ENCODE results near the gene SIM2. TPM values are rescaled to one million over a fixed set of nuclear protein-coding genes. Genes with fewer than 3 reads are reported as not detected.

SIM2 gene
- polyA plus RNA-seq, 1 donor from 2014 or later, result not detected

DNA sequence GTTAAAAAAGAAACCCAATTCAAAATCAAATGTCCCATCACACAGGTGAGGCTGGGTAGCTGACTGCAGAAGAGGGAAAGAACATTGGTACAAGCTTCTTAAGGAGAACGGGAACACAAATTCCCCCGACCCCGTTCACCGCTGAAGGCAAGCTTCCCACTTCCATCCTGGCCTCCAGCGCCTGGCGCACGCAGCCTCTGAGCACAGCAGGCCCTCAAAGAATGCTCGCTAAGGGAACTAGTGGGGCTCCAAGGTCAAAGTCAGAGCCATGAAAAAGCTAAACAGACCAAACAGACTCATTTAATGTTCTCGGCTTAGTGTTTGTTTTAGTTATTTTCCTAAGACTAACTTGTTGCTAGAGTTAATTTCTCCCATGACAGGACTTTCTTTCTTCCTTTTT lies 63.7 kb downstream of the SIM2 start:
- no peak overlapping the region for H3K4me2 ChIP-seq (ENCODE audit: low read length)
- no peak overlapping the region for H3K4me3 ChIP-seq (ENCODE audit: low read length)
- TF ChIP-seq SMC3 (conservative IDR thresholded peaks at IDR 0.05; ENCODE audit: poor library complexity) (no peak), EP300 (conservative IDR thresholded peaks at IDR 0.05; ENCODE audit: poor library complexity, severe bottlenecking) (no peak), RAD21 (conservative IDR thresholded peaks at IDR 0.05) (no peak), POLR2AphosphoS5 (IDR thresholded peaks at IDR 0.05) (no peak), EZH2 (IDR thresholded peaks at IDR 0.05; ENCODE audit: borderline replicate concordance, insufficient read depth, low read length, poor library complexity, severe bottlenecking) (no peak), MXI1 (conservative IDR thresholded peaks at IDR 0.05; ENCODE audit: poor library complexity, severe bottlenecking) (no peak), REST (IDR thresholded peaks at IDR 0.05; ENCODE audit: borderline replicate concordance) (no peak), TAF1 (IDR thresholded peaks at IDR 0.05; ENCODE audit: low read depth) (no peak)
- TF ChIP-seq, protein P1, sequence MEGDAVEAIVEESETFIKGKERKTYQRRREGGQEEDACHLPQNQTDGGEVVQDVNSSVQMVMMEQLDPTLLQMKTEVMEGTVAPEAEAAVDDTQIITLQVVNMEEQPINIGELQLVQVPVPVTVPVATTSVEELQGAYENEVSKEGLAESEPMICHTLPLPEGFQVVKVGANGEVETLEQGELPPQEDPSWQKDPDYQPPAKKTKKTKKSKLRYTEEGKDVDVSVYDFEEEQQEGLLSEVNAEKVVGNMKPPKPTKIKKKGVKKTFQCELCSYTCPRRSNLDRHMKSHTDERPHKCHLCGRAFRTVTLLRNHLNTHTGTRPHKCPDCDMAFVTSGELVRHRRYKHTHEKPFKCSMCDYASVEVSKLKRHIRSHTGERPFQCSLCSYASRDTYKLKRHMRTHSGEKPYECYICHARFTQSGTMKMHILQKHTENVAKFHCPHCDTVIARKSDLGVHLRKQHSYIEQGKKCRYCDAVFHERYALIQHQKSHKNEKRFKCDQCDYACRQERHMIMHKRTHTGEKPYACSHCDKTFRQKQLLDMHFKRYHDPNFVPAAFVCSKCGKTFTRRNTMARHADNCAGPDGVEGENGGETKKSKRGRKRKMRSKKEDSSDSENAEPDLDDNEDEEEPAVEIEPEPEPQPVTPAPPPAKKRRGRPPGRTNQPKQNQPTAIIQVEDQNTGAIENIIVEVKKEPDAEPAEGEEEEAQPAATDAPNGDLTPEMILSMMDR (IDR thresholded peaks at IDR 0.05; ENCODE audit: poor library complexity, severe bottlenecking), result no peak
- no peaks in the 10 kb centered on the region for H3K36me3 ChIP-seq (ENCODE audit: insufficient read depth, low read length)
- H3K9me3 ChIP-seq (ENCODE audit: low read length), result no peaks in the 10 kb centered on the region
- no peaks in the 10 kb centered on the region for H3F3A ChIP-seq (ENCODE audit: insufficient read depth, low read length, poor library complexity, severe bottlenecking)
- H3K79me2 ChIP-seq (replicated peaks; ENCODE audit: insufficient read depth, low read length), result no peaks in the 10 kb centered on the region
- no peak overlapping the region for H3K9ac ChIP-seq (ENCODE audit: low read length)
- no peaks in the 10 kb centered on the region for H3K9me2 ChIP-seq (ENCODE audit: insufficient read depth, low read length)
- no peak overlapping the region for H3K27ac ChIP-seq (ENCODE audit: low read length)
- no peak overlapping the region for H2AFZ ChIP-seq (ENCODE audit: low read depth, low read length)
- no peaks in the 10 kb centered on the region for H3K27me3 ChIP-seq (ENCODE audit: insufficient read depth, low read depth, low read length)
- no peaks in the 10 kb centered on the region for H4K20me1 ChIP-seq (ENCODE audit: insufficient read depth)

DNA sequence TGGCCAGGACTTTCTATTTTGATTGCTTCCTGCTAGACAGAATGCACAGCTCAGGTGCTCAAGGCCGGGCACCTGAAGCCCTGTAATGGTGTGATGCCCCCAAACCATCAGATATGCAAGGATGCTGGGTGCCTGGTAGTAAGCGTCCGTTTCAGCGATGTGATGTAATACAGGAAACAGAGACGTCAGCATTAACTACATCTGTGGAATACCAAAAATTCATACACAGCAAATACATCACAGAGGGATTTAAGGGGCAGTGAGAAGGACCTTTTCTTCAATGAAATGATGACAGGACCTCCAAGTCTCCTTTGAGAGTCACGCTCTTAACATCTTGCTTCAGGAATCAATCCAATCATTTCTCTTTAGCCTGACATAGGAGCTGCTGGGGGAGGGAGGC lies 64.4 kb downstream of the SIM2 start:
- H2AFZ ChIP-seq (ENCODE audit: low read depth, low read length), result no peak overlapping the region
- no peaks in the 10 kb centered on the region for H3K36me3 ChIP-seq (ENCODE audit: insufficient read depth, low read length)
- H3F3A ChIP-seq (ENCODE audit: insufficient read depth, low read length, poor library complexity, severe bottlenecking), result no peaks in the 10 kb centered on the region
- no peak for TF ChIP-seq SMC3 (conservative IDR thresholded peaks at IDR 0.05; ENCODE audit: poor library complexity)
- TF ChIP-seq MXI1 (conservative IDR thresholded peaks at IDR 0.05; ENCODE audit: poor library complexity, severe bottlenecking), result no peak
- no peak for TF ChIP-seq EP300 (conservative IDR thresholded peaks at IDR 0.05; ENCODE audit: poor library complexity, severe bottlenecking)
- TF ChIP-seq EZH2 (IDR thresholded peaks at IDR 0.05; ENCODE audit: borderline replicate concordance, insufficient read depth, low read length, poor library complexity, severe bottlenecking), result no peak
- TF ChIP-seq RAD21 (conservative IDR thresholded peaks at IDR 0.05), result no peak
- no peak for TF ChIP-seq TAF1 (IDR thresholded peaks at IDR 0.05; ENCODE audit: low read depth)
- no peak for TF ChIP-seq POLR2AphosphoS5 (IDR thresholded peaks at IDR 0.05)
- no peak for TF ChIP-seq REST (IDR thresholded peaks at IDR 0.05; ENCODE audit: borderline replicate concordance)
- TF ChIP-seq, protein P1 (IDR thresholded peaks at IDR 0.05; ENCODE audit: poor library complexity, severe bottlenecking), result no peak
- H3K4me3 ChIP-seq (ENCODE audit: low read length), result no peak overlapping the region
- H4K20me1 ChIP-seq (ENCODE audit: insufficient read depth), result no peaks in the 10 kb centered on the region
- H3K4me2 ChIP-seq (ENCODE audit: low read length), result no peak overlapping the region
- no peaks in the 10 kb centered on the region for H3K9me2 ChIP-seq (ENCODE audit: insufficient read depth, low read length)
- H3K9ac ChIP-seq (ENCODE audit: low read length), result no peak overlapping the region
- no peaks in the 10 kb centered on the region for H3K9me3 ChIP-seq (ENCODE audit: low read length)
- H3K79me2 ChIP-seq (replicated peaks; ENCODE audit: insufficient read depth, low read length), result no peaks in the 10 kb centered on the region
- no peaks in the 10 kb centered on the region for H3K27me3 ChIP-seq (ENCODE audit: insufficient read depth, low read depth, low read length)
- H3K27ac ChIP-seq (ENCODE audit: low read length), result no peak overlapping the region
